Urothelium cell line (cell line): ENCODE results near the gene CST9L.

ENCODE experiments used
- DNase-seq: peaks from one replicate; pipeline ENCODE4 v3.0.0; 2011; ENCODE audit warnings: low spot score, mixed read lengths
- FAIRE-seq: peaks from 2 replicates; lab custom pipeline; 2011; peaks lifted over from hg19 to GRCh38; lab: Jason Lieb, UNC

Gene CST9L

GRCh38 chr20:23568320-23568970, at the start of gene CST9L:
TSS of gene CST9L (minus strand) at chr20:23568484. CDS start at chr20:23568450, 34 bp downstream.
- FAIRE-seq (no peak), DNase-seq (peak; percentile 2)

- DNase-seq = no peak
- FAIRE-seq = no peak
Observed at GRCh38 chr20:23614163-23614562, 45.9 kb upstream of the CST9L start.

GRCh38 chr20:23613676-23614075, 45.4 kb upstream of the CST9L start:
- DNase-seq (no peak), FAIRE-seq (no peak)

GRCh38 chr20:23612396-23612795, 44.1 kb upstream of the CST9L start:
- no peak for DNase-seq
- no peak for FAIRE-seq

- DNase-seq = no peak
- no peak for FAIRE-seq
Observed at GRCh38 chr20:23609486-23610109, 41.3 kb upstream of the CST9L start.

- no peak for FAIRE-seq
Observed at GRCh38 chr20:23608251-23608846, 40.1 kb upstream of the CST9L start.

GRCh38 chr20:23607497-23608245, 39.4 kb upstream of the CST9L start:
- no peak for FAIRE-seq

More at GRCh38 chr20:23608251-23608846, 40.1 kb upstream of the CST9L start:
- no peak for DNase-seq

GRCh38 chr20:23606652-23607049, 38.4 kb upstream of the CST9L start:
- DNase-seq = peak; percentile 86
- FAIRE-seq = no peak

More at GRCh38 chr20:23607497-23608245, 39.4 kb upstream of the CST9L start:
- DNase-seq = no peak

GRCh38 chr20:23605867-23606651, 37.8 kb upstream of the CST9L start, which contains the start of gene CST9:
TSS of gene CST9 (minus strand) at chr20:23605917. CDS start at chr20:23605864, 53 bp downstream.
- FAIRE-seq = no peak
- DNase-seq = no peak

- FAIRE-seq (no peak), DNase-seq (no peak)
Observed at GRCh38 chr20:23604306-23604705, 36.0 kb upstream of the CST9L start.

GRCh38 chr20:23603321-23603720, 35.0 kb upstream of the CST9L start:
- DNase-seq (no peak), FAIRE-seq (no peak)

- FAIRE-seq (no peak), DNase-seq (no peak)
Observed at GRCh38 chr20:23602699-23603098, 34.4 kb upstream of the CST9L start.

- DNase-seq (no peak), FAIRE-seq (no peak)
Observed at GRCh38 chr20:23602241-23602640, 34.0 kb upstream of the CST9L start.

GRCh38 chr20:23601715-23602114, 33.4 kb upstream of the CST9L start:
- FAIRE-seq (no peak), DNase-seq (no peak)

- no peak for FAIRE-seq
Observed at GRCh38 chr20:23598481-23598880, 30.2 kb upstream of the CST9L start.

GRCh38 chr20:23596579-23597250, 28.4 kb upstream of the CST9L start:
- DNase-seq (peak; percentile 2), FAIRE-seq (no peak)

More at GRCh38 chr20:23598481-23598880, 30.2 kb upstream of the CST9L start:
- no peak for DNase-seq

GRCh38 chr20:23595941-23596340, 27.7 kb upstream of the CST9L start:
- FAIRE-seq (no peak), DNase-seq (no peak)

GRCh38 chr20:23588434-23589403, 20.4 kb upstream of the CST9L start:
- DNase-seq = no peak

GRCh38 chr20:23587631-23588030, 19.3 kb upstream of the CST9L start:
- FAIRE-seq (no peak), DNase-seq (no peak)

More at GRCh38 chr20:23588434-23589403, 20.4 kb upstream of the CST9L start:
- no peak for FAIRE-seq
